Suprapubic skin (tissue), 4 donors: ENCODE measurements around the gene LTBP3.

ENCODE experiments used
- CTCF ChIP-seq, 2 donors: fragments of 200-600 bp in 1 of 2; fragments of 450-650 bp in 1 of 2; sonication (generic) in 1 of 2; IDR thresholded peaks; one replicate each; pipeline ENCODE4 v1.5.1; 2016 to 2019; ENCODE audit warnings: antibody characterized with exemption in 2 of 2, mild to moderate bottlenecking in 1 of 2, moderate library complexity in 1 of 2
- POLR2A ChIP-seq, 2 donors: fragments of 450-650 bp; IDR thresholded peaks; one replicate each; pipeline ENCODE4 v1.6.1; 2017; ENCODE audit warnings: antibody characterized with exemption in 2 of 2, mild to moderate bottlenecking in 2 of 2, moderate library complexity in 2 of 2
- POLR2AphosphoS5 ChIP-seq, 3 donors: sonication (generic); formaldehyde crosslinking; IDR thresholded peaks; one replicate each; pipeline ENCODE4 v1.6.1; 2017; ENCODE audit warnings: antibody characterized with exemption in 3 of 3

GRCh38 chr11:65595543-65596281 lies 37.6 kb upstream of the LTBP3 start, which contains the start of gene KCNK7:
- TF ChIP-seq CTCF (IDR thresholded peaks at IDR 0.05), result no peak
- TF ChIP-seq POLR2A (IDR thresholded peaks at IDR 0.05), result no peak
- TF ChIP-seq POLR2AphosphoS5 (IDR thresholded peaks at IDR 0.05), result no peak
